Breast epithelium (tissue), 3 donors: ENCODE measurements around the gene CLEC4G.

ENCODE experiments used
- POLR2A ChIP-seq: fragments of 450-650 bp; IDR thresholded peaks from one replicate; pipeline ENCODE4 v1.6.1; 2016; ENCODE audit warnings: antibody characterized with exemption, mild to moderate bottlenecking, moderate library complexity
- POLR2AphosphoS5 ChIP-seq, 3 donors: sonication (generic); formaldehyde crosslinking; IDR thresholded peaks; one replicate each; pipeline ENCODE4 v1.6.1; 2017; ENCODE audit warnings: antibody characterized with exemption in 3 of 3
- TF ChIP-seq, protein P1 (sequence below), 3 donors: fragments of 450-650 bp; IDR thresholded peaks; one replicate each; pipeline ENCODE4 v1.5.1; 2016 to 2017; ENCODE audit warnings: antibody characterized with exemption in 3 of 3, mild to moderate bottlenecking in 3 of 3, moderate library complexity in 3 of 3

GRCh38 chr19:7703332-7703731 is 28.6 kb downstream of the CLEC4G start:
- TF ChIP-seq POLR2A (no peak), POLR2AphosphoS5 (IDR thresholded peaks at IDR 0.05) (no peak)
- TF ChIP-seq, protein P1, sequence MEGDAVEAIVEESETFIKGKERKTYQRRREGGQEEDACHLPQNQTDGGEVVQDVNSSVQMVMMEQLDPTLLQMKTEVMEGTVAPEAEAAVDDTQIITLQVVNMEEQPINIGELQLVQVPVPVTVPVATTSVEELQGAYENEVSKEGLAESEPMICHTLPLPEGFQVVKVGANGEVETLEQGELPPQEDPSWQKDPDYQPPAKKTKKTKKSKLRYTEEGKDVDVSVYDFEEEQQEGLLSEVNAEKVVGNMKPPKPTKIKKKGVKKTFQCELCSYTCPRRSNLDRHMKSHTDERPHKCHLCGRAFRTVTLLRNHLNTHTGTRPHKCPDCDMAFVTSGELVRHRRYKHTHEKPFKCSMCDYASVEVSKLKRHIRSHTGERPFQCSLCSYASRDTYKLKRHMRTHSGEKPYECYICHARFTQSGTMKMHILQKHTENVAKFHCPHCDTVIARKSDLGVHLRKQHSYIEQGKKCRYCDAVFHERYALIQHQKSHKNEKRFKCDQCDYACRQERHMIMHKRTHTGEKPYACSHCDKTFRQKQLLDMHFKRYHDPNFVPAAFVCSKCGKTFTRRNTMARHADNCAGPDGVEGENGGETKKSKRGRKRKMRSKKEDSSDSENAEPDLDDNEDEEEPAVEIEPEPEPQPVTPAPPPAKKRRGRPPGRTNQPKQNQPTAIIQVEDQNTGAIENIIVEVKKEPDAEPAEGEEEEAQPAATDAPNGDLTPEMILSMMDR (IDR thresholded peaks at IDR 0.05): no peak
